Neural cell (in vitro differentiated cells): ENCODE measurements around the gene WIPI1. TPM values are rescaled to one million over a fixed set of nuclear protein-coding genes. Genes with fewer than 3 reads are reported as not detected.

Source experiments
- H2AFZ ChIP-seq: fragments of 200-600, 300-800 bp; sonication (generic), shearing (Covaris generic); 2 replicates; pipeline ENCODE4 v1.6.0; 2014; ENCODE audit warnings: low read depth, mild to moderate bottlenecking, antibody characterized with exemption, low read length, moderate library complexity
- H3F3A ChIP-seq: fragments of 200-600 bp; shearing (Covaris generic); 2 replicates; pipeline ENCODE4 v1.6.1; 2016; ENCODE audit warnings: mild to moderate bottlenecking, moderate library complexity, mixed read lengths, antibody characterized with exemption, low read length; ENCODE audit not compliant: insufficient read depth, poor library complexity, severe bottlenecking
- H3K27ac ChIP-seq: fragments of 200-600, 300-800 bp; sonication (generic), shearing (Covaris generic); 2 replicates; pipeline ENCODE4 v1.5.1; 2014; ENCODE audit warnings: mild to moderate bottlenecking, low read length, moderate library complexity
- H3K27me3 ChIP-seq: fragments of 300-800, 200-600 bp; sonication (generic), shearing (Covaris generic); 2 replicates; pipeline ENCODE4 v1.6.0; 2014; ENCODE audit warnings: mild to moderate bottlenecking, low read depth, low read length, moderate library complexity; ENCODE audit not compliant: insufficient read depth
- H3K36me3 ChIP-seq: fragments of 300-800, 200-600 bp; sonication (generic), shearing (Covaris generic); 2 replicates; pipeline ENCODE4 v1.5.1; 2014; ENCODE audit warnings: mild to moderate bottlenecking, antibody characterized with exemption, low read length, moderate library complexity; ENCODE audit not compliant: insufficient read depth
- H3K4me2 ChIP-seq: fragments of 300-800, 200-600 bp; sonication (generic), shearing (Covaris generic); 2 replicates; pipeline ENCODE4 v1.6.0; 2014; ENCODE audit warnings: mild to moderate bottlenecking, low read length
- H3K4me3 ChIP-seq: fragments of 300-800, 200-600 bp; sonication (generic), shearing (Covaris generic); 2 replicates; pipeline ENCODE4 v1.5.1; 2014; ENCODE audit warnings: mild to moderate bottlenecking, low read length, moderate library complexity
- H3K79me2 ChIP-seq: fragments of 200-600 bp; shearing (Covaris generic); replicated peaks from 2 replicates; pipeline ENCODE4 v1.6.0; 2014; ENCODE audit warnings: mild to moderate bottlenecking, low read length, moderate library complexity; ENCODE audit not compliant: insufficient read depth
- H3K9ac ChIP-seq: fragments of 300-800, 200-600 bp; sonication (generic), shearing (Covaris generic); 2 replicates; pipeline ENCODE4 v1.6.1; 2016; ENCODE audit warnings: mild to moderate bottlenecking, low read length, mixed read lengths
- H3K9me2 ChIP-seq: fragments of 200-600 bp; shearing (Covaris generic); 2 replicates; pipeline ENCODE4 v1.6.1; 2016; ENCODE audit warnings: mild to moderate bottlenecking, low read length, mixed read lengths; ENCODE audit not compliant: insufficient read depth
- H3K9me3 ChIP-seq: fragments of 200-600, 300-800 bp; sonication (generic), shearing (Covaris generic); 2 replicates; pipeline ENCODE4 v1.6.1; 2016; ENCODE audit warnings: mild to moderate bottlenecking, mixed run types, low read length, moderate library complexity, mixed read lengths
- H4K20me1 ChIP-seq: fragments of 200-600 bp; shearing (Covaris generic); 2 replicates; pipeline ENCODE4 v1.6.1; 2016; ENCODE audit warnings: mild to moderate bottlenecking, mixed run types; ENCODE audit not compliant: insufficient read depth
- CTCF ChIP-seq: fragments of 450-650 bp; IDR thresholded peaks from 2 replicates; pipeline ENCODE4 v1.5.1; 2014; ENCODE audit warnings: antibody characterized with exemption, mild to moderate bottlenecking, moderate library complexity; ENCODE audit not compliant: poor library complexity, severe bottlenecking
- EP300 ChIP-seq: fragments of 450-650 bp; conservative IDR thresholded peaks from 2 replicates; pipeline ENCODE4 v1.6.1; 2014; ENCODE audit warnings: antibody characterized with exemption, mild to moderate bottlenecking, moderate library complexity; ENCODE audit not compliant: poor library complexity, severe bottlenecking
- EZH2 ChIP-seq: fragments of 200-600, 300-800 bp; shearing (Covaris generic), sonication (generic); IDR thresholded peaks from 2 replicates; pipeline ENCODE4 v1.6.1; 2014; ENCODE audit warnings: antibody characterized with exemption, low read length, borderline replicate concordance, mild to moderate bottlenecking; ENCODE audit not compliant: insufficient read depth, poor library complexity, severe bottlenecking
- MXI1 ChIP-seq: fragments of 450-650 bp; conservative IDR thresholded peaks from 2 replicates; pipeline ENCODE4 v1.6.1; 2014; ENCODE audit warnings: antibody characterized with exemption, mild to moderate bottlenecking; ENCODE audit not compliant: poor library complexity, severe bottlenecking
- POLR2AphosphoS5 ChIP-seq: IDR thresholded peaks from 2 replicates; pipeline ENCODE4 v1.6.1; 2012
- SMC3 ChIP-seq: fragments of 450-650 bp; conservative IDR thresholded peaks from 2 replicates; pipeline ENCODE4 v1.6.1; 2014; ENCODE audit warnings: antibody characterized with exemption, mild to moderate bottlenecking, moderate library complexity; ENCODE audit not compliant: poor library complexity
- TAF1 ChIP-seq: IDR thresholded peaks from 2 replicates; pipeline ENCODE4 v1.6.1; 2012; ENCODE audit warnings: low read depth
- polyA plus RNA-seq: library from polyadenylated mRNA; depleted of rRNA; stranded (reverse); fragments of >200 nt; gene quantifications from 2 replicates; pipeline ENCODE4 v1.2.3, GENCODE V29; 2014
- TF ChIP-seq, protein P1 (sequence below): IDR thresholded peaks from 2 replicates; pipeline ENCODE4 v1.6.1; 2012; ENCODE audit warnings: borderline replicate concordance

WIPI1 gene
- polyA plus RNA-seq, 1 donor from 2014 or later, result 17.8 TPM

- Histone ChIP-seq H3K4me3 (no peak overlapping the region), H3K9me3 (no peaks in the 10 kb centered on the region), H3K36me3 (no peaks in the 10 kb centered on the region), H4K20me1 (no peaks in the 10 kb centered on the region), H3K27me3 (no peaks in the 10 kb centered on the region), H3K9me2 (no peaks in the 10 kb centered on the region), H3F3A (no peaks in the 10 kb centered on the region), H3K27ac (no peak overlapping the region), H3K9ac (no peak overlapping the region), H3K4me2 (no peak overlapping the region), H2AFZ (no peak overlapping the region), H3K79me2 (no peaks in the 10 kb centered on the region)
- TF ChIP-seq CTCF (no peak), TAF1 (no peak), EP300 (no peak), SMC3 (no peak)
- TF ChIP-seq, protein P1, sequence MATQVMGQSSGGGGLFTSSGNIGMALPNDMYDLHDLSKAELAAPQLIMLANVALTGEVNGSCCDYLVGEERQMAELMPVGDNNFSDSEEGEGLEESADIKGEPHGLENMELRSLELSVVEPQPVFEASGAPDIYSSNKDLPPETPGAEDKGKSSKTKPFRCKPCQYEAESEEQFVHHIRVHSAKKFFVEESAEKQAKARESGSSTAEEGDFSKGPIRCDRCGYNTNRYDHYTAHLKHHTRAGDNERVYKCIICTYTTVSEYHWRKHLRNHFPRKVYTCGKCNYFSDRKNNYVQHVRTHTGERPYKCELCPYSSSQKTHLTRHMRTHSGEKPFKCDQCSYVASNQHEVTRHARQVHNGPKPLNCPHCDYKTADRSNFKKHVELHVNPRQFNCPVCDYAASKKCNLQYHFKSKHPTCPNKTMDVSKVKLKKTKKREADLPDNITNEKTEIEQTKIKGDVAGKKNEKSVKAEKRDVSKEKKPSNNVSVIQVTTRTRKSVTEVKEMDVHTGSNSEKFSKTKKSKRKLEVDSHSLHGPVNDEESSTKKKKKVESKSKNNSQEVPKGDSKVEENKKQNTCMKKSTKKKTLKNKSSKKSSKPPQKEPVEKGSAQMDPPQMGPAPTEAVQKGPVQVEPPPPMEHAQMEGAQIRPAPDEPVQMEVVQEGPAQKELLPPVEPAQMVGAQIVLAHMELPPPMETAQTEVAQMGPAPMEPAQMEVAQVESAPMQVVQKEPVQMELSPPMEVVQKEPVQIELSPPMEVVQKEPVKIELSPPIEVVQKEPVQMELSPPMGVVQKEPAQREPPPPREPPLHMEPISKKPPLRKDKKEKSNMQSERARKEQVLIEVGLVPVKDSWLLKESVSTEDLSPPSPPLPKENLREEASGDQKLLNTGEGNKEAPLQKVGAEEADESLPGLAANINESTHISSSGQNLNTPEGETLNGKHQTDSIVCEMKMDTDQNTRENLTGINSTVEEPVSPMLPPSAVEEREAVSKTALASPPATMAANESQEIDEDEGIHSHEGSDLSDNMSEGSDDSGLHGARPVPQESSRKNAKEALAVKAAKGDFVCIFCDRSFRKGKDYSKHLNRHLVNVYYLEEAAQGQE, result no peak
Measured at GRCh38 chr17:68450391-68450790, 6.9 kb downstream of the WIPI1 start.

DNA sequence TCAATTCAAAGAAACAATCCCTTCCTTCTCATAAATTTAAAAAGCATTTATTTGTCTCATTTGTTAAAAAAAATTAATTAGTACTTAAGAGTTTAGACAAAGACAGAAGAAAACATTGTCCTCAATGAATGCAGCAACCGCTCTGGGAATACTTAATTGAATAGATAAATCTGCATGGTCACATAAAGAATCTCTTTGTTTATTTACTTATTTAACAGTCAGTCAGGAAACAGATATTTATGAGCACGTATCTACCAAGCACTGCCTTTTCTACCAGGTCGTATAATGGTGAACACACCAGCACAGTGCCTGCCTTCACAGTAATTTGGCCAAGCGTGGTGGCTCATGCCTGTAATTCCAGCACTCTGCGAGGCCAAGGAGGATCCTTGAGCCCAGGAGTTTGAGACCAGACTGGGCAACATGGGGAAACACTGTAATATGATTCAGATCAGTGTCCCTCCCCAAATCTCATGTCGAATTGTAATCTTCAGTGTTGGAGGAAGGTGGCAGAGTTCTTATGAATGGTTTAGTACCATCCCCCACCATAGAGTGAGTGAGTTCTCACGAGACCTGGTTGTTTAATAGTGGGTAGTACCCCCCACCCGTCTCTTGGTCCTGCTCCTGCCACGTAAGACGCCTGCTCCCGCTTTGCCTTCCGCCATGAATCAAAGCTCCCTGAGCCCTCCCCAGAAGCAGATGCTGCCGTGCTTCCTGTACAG lies 8.1 kb downstream of the WIPI1 start:
- no peaks in the 10 kb centered on the region for H3F3A ChIP-seq
- no peak for TF ChIP-seq EP300
- no peaks in the 10 kb centered on the region for H3K27me3 ChIP-seq
- no peak overlapping the region for H3K9ac ChIP-seq
- H3K79me2 ChIP-seq, result no peaks in the 10 kb centered on the region
- no peaks in the 10 kb centered on the region for H3K9me3 ChIP-seq
- H4K20me1 ChIP-seq, result no peaks in the 10 kb centered on the region
- H3K9me2 ChIP-seq, result no peaks in the 10 kb centered on the region
- no peaks in the 10 kb centered on the region for H3K36me3 ChIP-seq
- H2AFZ ChIP-seq, result no peak overlapping the region
- no peak overlapping the region for H3K4me3 ChIP-seq
- H3K27ac ChIP-seq, result no peak overlapping the region
- no peak overlapping the region for H3K4me2 ChIP-seq

DNA sequence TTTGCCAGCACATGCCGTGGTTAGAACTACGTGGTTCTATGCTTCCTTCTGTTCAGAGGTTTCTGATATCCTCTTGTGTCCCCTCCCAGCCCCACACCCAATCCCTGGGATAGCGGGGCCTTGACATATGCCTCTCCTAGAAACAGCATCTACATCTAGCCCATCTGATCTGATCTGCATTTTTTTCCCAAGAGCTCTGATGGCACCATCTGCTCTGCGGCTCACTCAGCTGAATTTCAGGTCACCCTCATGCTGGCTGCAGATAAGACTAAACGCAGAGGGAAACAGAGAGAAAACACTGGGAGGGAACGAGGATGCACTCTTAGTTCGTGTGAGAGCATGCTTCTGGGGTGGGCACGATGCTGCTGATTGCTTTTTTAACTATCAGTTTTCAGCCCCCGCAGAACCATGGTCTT lies 10.7 kb downstream of the WIPI1 start:
- no peak overlapping the region for H3K9ac ChIP-seq
- H2AFZ ChIP-seq, result no peak overlapping the region
- H3K79me2 ChIP-seq, result no peaks in the 10 kb centered on the region
- H3K4me2 ChIP-seq, result no peak overlapping the region
- no peaks in the 10 kb centered on the region for H3K27me3 ChIP-seq
- no peaks in the 10 kb centered on the region for H3K9me2 ChIP-seq
- no peak overlapping the region for H3K4me3 ChIP-seq
- H3K9me3 ChIP-seq, result no peaks in the 10 kb centered on the region
- H4K20me1 ChIP-seq, result no peaks in the 10 kb centered on the region
- no peak overlapping the region for H3K27ac ChIP-seq
- TF ChIP-seq EZH2 (no peak), MXI1 (no peak), SMC3 (no peak), TAF1 (no peak), POLR2AphosphoS5 (no peak)
- TF ChIP-seq, protein P1, result no peak
- no peaks in the 10 kb centered on the region for H3F3A ChIP-seq
- H3K36me3 ChIP-seq, result no peaks in the 10 kb centered on the region
